NOMO-1 treated with dmso at 0.1 percent for 144 hours (cell line): ENCODE results near the gene LBHD1.
"Not testable (repeated sequence)": the region's sequence is repeated elsewhere in the genome, so short reads cannot be mapped to it uniquely, and the experiment has no call there.

ENCODE experiments used
- DNase-seq: peaks from one replicate; lab custom pipeline; 2025; ENCODE audit not compliant: unreplicated experiment; lab: John Stamatoyannopoulos, UW

The LBHD1 gene

GRCh38 chr11:62621567-62622470, 50.2 kb downstream of the LBHD1 start, which contains the start of gene B3GAT3:
Gene B3GAT3, minus strand, starts transcription at chr11:62621986. Its CDS starts 39 bp downstream, at chr11:62621947.
- peak; percentile 93 for DNase-seq

GRCh38 chr11:62621027-62621566, 51.0 kb downstream of the LBHD1 start:
- DNase-seq = no peak

GRCh38 chr11:62616957-62617356, 55.1 kb downstream of the LBHD1 start:
- not testable (repeated sequence) for DNase-seq

GRCh38 chr11:62615521-62615920, 56.5 kb downstream of the LBHD1 start:
- no peak for DNase-seq

GRCh38 chr11:62614275-62614674, 57.8 kb downstream of the LBHD1 start:
- no peak for DNase-seq

- DNase-seq = no peak
Measured at GRCh38 chr11:62613291-62613778, 58.7 kb downstream of the LBHD1 start.
